ENCODE results near the gene AP3B1. TPM values are rescaled to one million over a fixed set of nuclear protein-coding genes. Genes with fewer than 3 reads are reported as not detected.

The AP3B1 gene
- total RNA-seq, 1 experiment from 2014 or later, result 56.9 TPM

GRCh38 chr5:78132507-78132906, 162.0 kb downstream of the AP3B1 start:
- H3K4me3 ChIP-seq, result no peak overlapping the region
- DNase-seq (ENCODE audit: low read depth in 1 of 2, low spot score in 2 of 2), result no peak
- no peak overlapping the region for H3K27ac ChIP-seq
- H3K9me3 ChIP-seq (replicated peaks), result no peaks in the 10 kb centered on the region
- peaks cover 13% of the 10 kb centered on the region for H3K36me3 ChIP-seq
- no peaks in the 10 kb centered on the region for H3K27me3 ChIP-seq (replicated peaks)
- no peaks in the 10 kb centered on the region for H3K4me1 ChIP-seq (replicated peaks)

- no peak for DNase-seq (ENCODE audit: low read depth in 1 of 2, low spot score in 2 of 2)
- no peaks in the 10 kb centered on the region for H3K9me3 ChIP-seq (replicated peaks)
- H3K27ac ChIP-seq, result no peak overlapping the region
- H3K4me3 ChIP-seq, result no peak overlapping the region
- H3K4me1 ChIP-seq (replicated peaks), result no peaks in the 10 kb centered on the region
- H3K36me3 ChIP-seq, result peaks cover 9% of the 10 kb centered on the region
- H3K27me3 ChIP-seq (replicated peaks), result no peaks in the 10 kb centered on the region
These were observed 164.9 kb downstream of the AP3B1 start for GRCh38 chr5:78129597-78129996.

GRCh38 chr5:78127875-78128274, 166.6 kb downstream of the AP3B1 start:
- Histone ChIP-seq H3K9me3 (replicated peaks) (no peaks in the 10 kb centered on the region), H3K36me3 (peaks cover 7% of the 10 kb centered on the region), H3K27ac (no peak overlapping the region), H3K27me3 (replicated peaks) (no peaks in the 10 kb centered on the region), H3K4me1 (replicated peaks) (no peaks in the 10 kb centered on the region), H3K4me3 (no peak overlapping the region)
- DNase-seq (ENCODE audit: low read depth in 1 of 2, low spot score in 2 of 2), result no peak

GRCh38 chr5:78126536-78126935, 168.0 kb downstream of the AP3B1 start:
- no peaks in the 10 kb centered on the region for H3K4me1 ChIP-seq (replicated peaks)
- H3K4me3 ChIP-seq, result no peak overlapping the region
- H3K27ac ChIP-seq, result no peak overlapping the region
- DNase-seq (ENCODE audit: low read depth in 1 of 2, low spot score in 2 of 2), result no peak
- H3K27me3 ChIP-seq (replicated peaks), result no peaks in the 10 kb centered on the region
- H3K36me3 ChIP-seq, result peaks cover 5% of the 10 kb centered on the region
- H3K9me3 ChIP-seq (replicated peaks), result no peaks in the 10 kb centered on the region

GRCh38 chr5:78116167-78116566, 178.3 kb downstream of the AP3B1 start:
- no peak for DNase-seq (ENCODE audit: low read depth in 1 of 2, low spot score in 2 of 2)
- H3K4me3 ChIP-seq, result no peak overlapping the region
- H3K9me3 ChIP-seq (replicated peaks), result no peaks in the 10 kb centered on the region
- no peaks in the 10 kb centered on the region for H3K4me1 ChIP-seq (replicated peaks)
- H3K27ac ChIP-seq, result no peak overlapping the region
- no peaks in the 10 kb centered on the region for H3K27me3 ChIP-seq (replicated peaks)
- H3K36me3 ChIP-seq, result peaks cover 34% of the 10 kb centered on the region

- no peak overlapping the region for H3K4me3 ChIP-seq
- DNase-seq (ENCODE audit: low read depth in 1 of 2, low spot score in 2 of 2), result no peak
- H3K36me3 ChIP-seq, result peaks cover 31% of the 10 kb centered on the region
- H3K27me3 ChIP-seq (replicated peaks), result no peaks in the 10 kb centered on the region
- no peaks in the 10 kb centered on the region for H3K4me1 ChIP-seq (replicated peaks)
- no peak overlapping the region for H3K27ac ChIP-seq
- no peaks in the 10 kb centered on the region for H3K9me3 ChIP-seq (replicated peaks)
These were observed 180.7 kb downstream of the AP3B1 start for GRCh38 chr5:78113689-78114264.

- Histone ChIP-seq H3K36me3 (peaks cover 31% of the 10 kb centered on the region), H3K27me3 (replicated peaks) (no peaks in the 10 kb centered on the region), H3K4me1 (replicated peaks) (no peaks in the 10 kb centered on the region), H3K4me3 (no peak overlapping the region), H3K9me3 (replicated peaks) (no peaks in the 10 kb centered on the region), H3K27ac (no peak overlapping the region)
- no peak for DNase-seq (ENCODE audit: low read depth in 1 of 2, low spot score in 2 of 2)
These were observed 181.6 kb downstream of the AP3B1 start for GRCh38 chr5:78112931-78113330.

- no peaks in the 10 kb centered on the region for H3K27me3 ChIP-seq (replicated peaks)
- no peak for DNase-seq (ENCODE audit: low read depth in 1 of 2, low spot score in 2 of 2)
- H3K36me3 ChIP-seq, result peaks cover 36% of the 10 kb centered on the region
- H3K4me1 ChIP-seq (replicated peaks), result no peaks in the 10 kb centered on the region
- no peak overlapping the region for H3K27ac ChIP-seq
- no peaks in the 10 kb centered on the region for H3K9me3 ChIP-seq (replicated peaks)
- H3K4me3 ChIP-seq, result no peak overlapping the region
These were observed 184.6 kb downstream of the AP3B1 start for GRCh38 chr5:78109891-78110324.

- peaks cover 25% of the 10 kb centered on the region for H3K36me3 ChIP-seq
- DNase-seq (ENCODE audit: low read depth in 1 of 2, low spot score in 2 of 2), result no peak
- no peaks in the 10 kb centered on the region for H3K27me3 ChIP-seq (replicated peaks)
These were observed 185.9 kb downstream of the AP3B1 start for GRCh38 chr5:78108564-78108963.

GRCh38 chr5:78103232-78103918, 191.1 kb downstream of the AP3B1 start:
- Histone ChIP-seq H3K4me3 (no peak overlapping the region), H3K4me1 (replicated peaks) (peaks cover 4% of the 10 kb centered on the region; the same call in 1 of the 2 replicates), H3K27me3 (replicated peaks) (no peaks in the 10 kb centered on the region), H3K36me3 (peaks cover 31% of the 10 kb centered on the region), H3K9me3 (replicated peaks) (no peaks in the 10 kb centered on the region), H3K27ac (no peak overlapping the region)
- no peak for DNase-seq (ENCODE audit: low read depth in 1 of 2, low spot score in 2 of 2)

More at GRCh38 chr5:78108564-78108963, 185.9 kb downstream of the AP3B1 start:
- H3K27ac ChIP-seq, result no peak overlapping the region
- no peak overlapping the region for H3K4me3 ChIP-seq
- no peaks in the 10 kb centered on the region for H3K9me3 ChIP-seq (replicated peaks)
- no peaks in the 10 kb centered on the region for H3K4me1 ChIP-seq (replicated peaks)

GRCh38 chr5:78102500-78102899, 192.0 kb downstream of the AP3B1 start:
- Histone ChIP-seq H3K4me1 (replicated peaks) (peaks cover 4% of the 10 kb centered on the region; the same call in 1 of the 2 replicates), H3K27me3 (replicated peaks) (no peaks in the 10 kb centered on the region), H3K9me3 (replicated peaks) (no peaks in the 10 kb centered on the region), H3K27ac (no peak overlapping the region), H3K4me3 (no peak overlapping the region), H3K36me3 (peaks cover 28% of the 10 kb centered on the region)
- no peak for DNase-seq (ENCODE audit: low read depth in 1 of 2, low spot score in 2 of 2)

- H3K4me3 ChIP-seq, result no peak overlapping the region
- no peaks in the 10 kb centered on the region for H3K4me1 ChIP-seq (replicated peaks)
- no peaks in the 10 kb centered on the region for H3K9me3 ChIP-seq (replicated peaks)
- DNase-seq (ENCODE audit: low read depth in 1 of 2, low spot score in 2 of 2), result no peak
- no peak overlapping the region for H3K27ac ChIP-seq
- no peaks in the 10 kb centered on the region for H3K27me3 ChIP-seq (replicated peaks)
- H3K36me3 ChIP-seq, result peaks cover 16% of the 10 kb centered on the region
These were observed 199.4 kb downstream of the AP3B1 start for GRCh38 chr5:78095125-78095524.

GRCh38 chr5:78090002-78090401, 204.5 kb downstream of the AP3B1 start:
- DNase-seq (ENCODE audit: low read depth in 1 of 2, low spot score in 2 of 2), result no peak
- peaks cover 15% of the 10 kb centered on the region; the same call in 1 of the 2 replicates for H3K36me3 ChIP-seq
- H3K27ac ChIP-seq, result no peak overlapping the region
- H3K27me3 ChIP-seq (replicated peaks), result no peaks in the 10 kb centered on the region
- H3K9me3 ChIP-seq (replicated peaks), result no peaks in the 10 kb centered on the region
- no peaks in the 10 kb centered on the region for H3K4me1 ChIP-seq (replicated peaks)
- H3K4me3 ChIP-seq, result no peak overlapping the region

- Histone ChIP-seq H3K27me3 (replicated peaks) (no peaks in the 10 kb centered on the region), H3K9me3 (replicated peaks) (no peaks in the 10 kb centered on the region), H3K4me1 (replicated peaks) (peaks cover 9% of the 10 kb centered on the region), H3K36me3 (no peaks in the 10 kb centered on the region; the same call in 1 of the 2 replicates), H3K27ac (no peak overlapping the region), H3K4me3 (no peak overlapping the region)
- no peak for DNase-seq (ENCODE audit: low read depth in 1 of 2, low spot score in 2 of 2)
These were observed 215.6 kb downstream of the AP3B1 start for GRCh38 chr5:78078858-78079257.

Data from SJSA1 (cell line).